Activated T-cell treated with anti-CD3 and anti-CD28 coated beads, Interleukin-2, amount 50 U/mL, for 4 hours (primary cell): ENCODE data around the gene CEMIP2. TPM values are rescaled to one million over a fixed set of nuclear protein-coding genes. Genes with fewer than 3 reads are reported as not detected.

Experiments used
- total RNA-seq, 3 donors: library from RNA; stranded (reverse); gene quantifications; one replicate each; pipeline ENCODE4 v1.2.1, GENCODE V29; 2021

Gene CEMIP2
- total RNA-seq, 3 donors from 2014 or later: 51.1 to 71.9 (median 66.2) TPM

Other genes with a start within 250 kb of the CEMIP2 start
- 10 to 100 TPM; 15.5 to 16.4 (median 15.7) TPM for gene ABHD17B, start 142.7 kb upstream of the CEMIP2 start, total RNA-seq
- gene C9orf85, start 143.1 kb upstream of the CEMIP2 start, total RNA-seq: 10 to 100 TPM in 1 of 3 donors, 1 to 10 TPM in 2; 9.0 to 11.4 (median 9.1) TPM